ENCODE data around the gene CHTF18. TPM values are rescaled to one million over a fixed set of nuclear protein-coding genes. Genes with fewer than 3 reads are reported as not detected.

The CHTF18 gene
- total RNA-seq, 1 donor from 2014 or later, result 14.8 TPM

DNA sequence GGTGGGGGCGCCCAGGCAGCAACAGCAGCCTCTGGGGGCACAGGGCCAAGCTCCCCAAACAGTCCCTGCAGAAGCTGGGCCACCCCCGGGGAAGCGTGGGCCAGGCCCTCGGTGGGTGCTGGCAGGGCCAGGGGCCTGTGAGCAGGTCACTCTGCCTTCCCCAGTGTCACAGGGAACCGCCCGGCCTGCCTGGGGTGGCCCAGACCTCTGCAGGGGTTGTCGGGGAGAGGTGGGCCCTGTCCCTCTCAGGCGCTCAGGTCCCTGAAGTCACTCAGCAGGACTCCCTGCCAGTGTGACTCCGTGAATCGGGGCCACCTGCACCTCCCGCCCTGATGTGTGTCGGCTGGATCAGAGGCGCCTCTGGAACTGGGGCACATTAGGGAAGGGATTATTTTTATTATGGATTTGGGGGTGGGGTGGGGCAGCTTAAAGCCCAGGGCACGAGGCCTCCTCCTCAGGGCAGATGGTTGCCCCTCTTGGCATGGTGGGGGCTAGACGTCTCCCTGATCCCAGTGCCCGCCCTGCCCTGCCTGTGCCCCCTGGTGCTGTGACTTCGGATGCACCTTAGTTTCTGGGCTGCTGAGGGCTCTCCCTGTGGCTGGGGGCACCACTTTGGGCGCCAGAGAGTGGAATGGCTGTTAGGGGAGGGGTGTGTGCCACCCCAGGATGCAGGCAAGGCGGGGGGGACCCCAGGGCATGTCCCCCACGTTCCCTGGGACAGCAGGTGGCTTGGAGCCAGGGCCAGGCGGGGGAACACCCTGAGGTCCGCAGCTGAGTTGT, 13.4 kb downstream of the CHTF18 start:
- peaks cover 4% of the 10 kb centered on the region for H3K36me3 Mint-ChIP-seq (ENCODE audit: low read depth, unreplicated experiment)
- H2AFZ ChIP-seq (ENCODE audit: low read depth, low read length), result no peak overlapping the region
- H3K27me3 ChIP-seq (ENCODE audit: insufficient read depth, low read length), result peaks cover 19% of the 10 kb centered on the region
- no peak overlapping the region for H3K4me3 Mint-ChIP-seq (ENCODE audit: unreplicated experiment)
- no peaks in the 10 kb centered on the region for H3K9me3 Mint-ChIP-seq (ENCODE audit: unreplicated experiment)
- no peaks in the 10 kb centered on the region for H3K79me2 ChIP-seq (ENCODE audit: insufficient read depth, low read length)
- peaks cover 6% of the 10 kb centered on the region for H4K20me1 ChIP-seq (ENCODE audit: insufficient read depth, low read length)
- no peak for FAIRE-seq
- no peak overlapping the region for H3K9ac ChIP-seq (ENCODE audit: low read length)
- no peaks in the 10 kb centered on the region for H3K9me3 ChIP-seq (ENCODE audit: insufficient read depth, low read depth, low read length)
- no peak overlapping the region for H3K4me2 ChIP-seq (ENCODE audit: low read length)
- no peaks in the 10 kb centered on the region for H3K27me3 Mint-ChIP-seq (ENCODE audit: low read depth, unreplicated experiment)
- H3K4me1 ChIP-seq (ENCODE audit: insufficient read depth, low read length), result no peaks in the 10 kb centered on the region
- H3K36me3 ChIP-seq (ENCODE audit: insufficient read depth, low read length), result no peaks in the 10 kb centered on the region
- DNase-seq (ENCODE audit: low read depth), result no peak
- no peak for TF ChIP-seq EZH2 (IDR thresholded peaks at IDR 0.05; ENCODE audit: insufficient read depth, low read length)
- no peak overlapping the region for H3K27ac Mint-ChIP-seq (ENCODE audit: unreplicated experiment)
- H3K4me1 Mint-ChIP-seq (ENCODE audit: low read depth, unreplicated experiment), result no peaks in the 10 kb centered on the region
- H3K4me3 ChIP-seq (ENCODE audit: insufficient read depth, low read depth, low read length), result no peak overlapping the region
- no peak overlapping the region for H3K27ac ChIP-seq (ENCODE audit: low read depth, low read length)

DNA sequence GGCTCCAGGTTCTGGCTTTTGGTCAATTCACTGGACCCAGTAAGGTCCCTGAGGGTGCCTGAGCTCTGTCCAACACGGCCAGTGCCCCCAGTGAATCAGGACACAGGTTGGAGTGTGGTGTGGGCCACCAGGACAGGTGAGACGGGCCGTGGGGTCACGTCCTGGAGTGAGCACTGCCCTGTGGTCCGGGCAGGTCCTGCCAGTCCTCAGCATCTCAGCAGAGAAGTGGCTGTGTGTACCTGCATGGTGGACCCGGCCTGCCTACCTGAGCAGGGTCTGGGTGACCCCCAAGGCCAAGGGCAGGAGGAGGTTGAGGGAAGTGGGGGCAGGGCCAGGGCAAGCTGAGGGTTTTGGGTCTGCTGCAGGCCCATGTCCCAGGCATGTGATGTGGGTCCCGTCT, 14.0 kb downstream of the CHTF18 start:
- H3K27ac Mint-ChIP-seq (ENCODE audit: unreplicated experiment), result no peak overlapping the region
- no peak overlapping the region for H3K27ac ChIP-seq (ENCODE audit: low read depth, low read length)
- no peaks in the 10 kb centered on the region for H3K27me3 Mint-ChIP-seq (ENCODE audit: low read depth, unreplicated experiment)
- no peaks in the 10 kb centered on the region for H3K4me1 Mint-ChIP-seq (ENCODE audit: low read depth, unreplicated experiment)
- no peak overlapping the region for H3K9ac ChIP-seq (ENCODE audit: low read length)
- H3K9me3 ChIP-seq (ENCODE audit: insufficient read depth, low read depth, low read length), result no peaks in the 10 kb centered on the region
- peaks cover 4% of the 10 kb centered on the region for H3K36me3 Mint-ChIP-seq (ENCODE audit: low read depth, unreplicated experiment)
- peaks cover 19% of the 10 kb centered on the region for H3K27me3 ChIP-seq (ENCODE audit: insufficient read depth, low read length)
- no peak for TF ChIP-seq EZH2 (IDR thresholded peaks at IDR 0.05; ENCODE audit: insufficient read depth, low read length)
- TF ChIP-seq, protein P1, sequence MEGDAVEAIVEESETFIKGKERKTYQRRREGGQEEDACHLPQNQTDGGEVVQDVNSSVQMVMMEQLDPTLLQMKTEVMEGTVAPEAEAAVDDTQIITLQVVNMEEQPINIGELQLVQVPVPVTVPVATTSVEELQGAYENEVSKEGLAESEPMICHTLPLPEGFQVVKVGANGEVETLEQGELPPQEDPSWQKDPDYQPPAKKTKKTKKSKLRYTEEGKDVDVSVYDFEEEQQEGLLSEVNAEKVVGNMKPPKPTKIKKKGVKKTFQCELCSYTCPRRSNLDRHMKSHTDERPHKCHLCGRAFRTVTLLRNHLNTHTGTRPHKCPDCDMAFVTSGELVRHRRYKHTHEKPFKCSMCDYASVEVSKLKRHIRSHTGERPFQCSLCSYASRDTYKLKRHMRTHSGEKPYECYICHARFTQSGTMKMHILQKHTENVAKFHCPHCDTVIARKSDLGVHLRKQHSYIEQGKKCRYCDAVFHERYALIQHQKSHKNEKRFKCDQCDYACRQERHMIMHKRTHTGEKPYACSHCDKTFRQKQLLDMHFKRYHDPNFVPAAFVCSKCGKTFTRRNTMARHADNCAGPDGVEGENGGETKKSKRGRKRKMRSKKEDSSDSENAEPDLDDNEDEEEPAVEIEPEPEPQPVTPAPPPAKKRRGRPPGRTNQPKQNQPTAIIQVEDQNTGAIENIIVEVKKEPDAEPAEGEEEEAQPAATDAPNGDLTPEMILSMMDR (IDR thresholded peaks at IDR 0.05; ENCODE audit: insufficient read depth, low read depth, low read length), result no peak
- H3K79me2 ChIP-seq (ENCODE audit: insufficient read depth, low read length), result no peaks in the 10 kb centered on the region
- no peaks in the 10 kb centered on the region for H3K9me3 Mint-ChIP-seq (ENCODE audit: unreplicated experiment)
- no peak overlapping the region for H2AFZ ChIP-seq (ENCODE audit: low read depth, low read length)
- H3K36me3 ChIP-seq (ENCODE audit: insufficient read depth, low read length), result no peaks in the 10 kb centered on the region
- no peak overlapping the region for H3K4me2 ChIP-seq (ENCODE audit: low read length)
- H4K20me1 ChIP-seq (ENCODE audit: insufficient read depth, low read length), result peaks cover 6% of the 10 kb centered on the region
- H3K4me3 ChIP-seq (ENCODE audit: insufficient read depth, low read depth, low read length), result no peak overlapping the region
- FAIRE-seq, result no peak
- no peaks in the 10 kb centered on the region for H3K4me1 ChIP-seq (ENCODE audit: insufficient read depth, low read length)
- H3K4me3 Mint-ChIP-seq (ENCODE audit: unreplicated experiment), result no peak overlapping the region
- DNase-seq (ENCODE audit: low read depth), result no peak

GRCh38 chr16:802914-803753, 14.7 kb downstream of the CHTF18 start:
- H3K27me3 Mint-ChIP-seq (ENCODE audit: low read depth, unreplicated experiment), result no peaks in the 10 kb centered on the region
- no peaks in the 10 kb centered on the region for H3K36me3 Mint-ChIP-seq (ENCODE audit: low read depth, unreplicated experiment)
- no peak for FAIRE-seq

More at GRCh38 chr16:802914-803753, 14.7 kb downstream of the CHTF18 start:
- Histone ChIP-seq H4K20me1 (ENCODE audit: insufficient read depth, low read length) (peaks cover 6% of the 10 kb centered on the region), H3K9me3 (ENCODE audit: insufficient read depth, low read depth, low read length) (no peaks in the 10 kb centered on the region), H3K79me2 (ENCODE audit: insufficient read depth, low read length) (no peaks in the 10 kb centered on the region), H3K4me1 (ENCODE audit: insufficient read depth, low read length) (peaks cover 4% of the 10 kb centered on the region), H2AFZ (ENCODE audit: low read depth, low read length) (no peak overlapping the region), H3K4me2 (ENCODE audit: low read length) (no peak overlapping the region), H3K9ac (ENCODE audit: low read length) (no peak overlapping the region), H3K27me3 (ENCODE audit: insufficient read depth, low read length) (peaks cover 19% of the 10 kb centered on the region), H3K4me3 (ENCODE audit: insufficient read depth, low read depth, low read length) (no peak overlapping the region), H3K36me3 (ENCODE audit: insufficient read depth, low read length) (no peaks in the 10 kb centered on the region), H3K27ac (ENCODE audit: low read depth, low read length) (no peak overlapping the region)
- Mint-ChIP-seq H3K4me3 (ENCODE audit: unreplicated experiment) (no peak overlapping the region), H3K27ac (ENCODE audit: unreplicated experiment) (no peak overlapping the region), H3K4me1 (ENCODE audit: low read depth, unreplicated experiment) (no peaks in the 10 kb centered on the region), H3K9me3 (ENCODE audit: unreplicated experiment) (no peaks in the 10 kb centered on the region)
- TF ChIP-seq EZH2 (IDR thresholded peaks at IDR 0.05; ENCODE audit: insufficient read depth, low read length), result no peak
- TF ChIP-seq, protein P1 (IDR thresholded peaks at IDR 0.05; ENCODE audit: insufficient read depth, low read depth, low read length), result no peak
- DNase-seq (ENCODE audit: low read depth), result no peak
